GM19395 (cell line): ENCODE results near the gene IL17A.
"Not testable (repeated sequence)": the region's sequence is repeated elsewhere in the genome, so short reads cannot be mapped to it uniquely, and the experiment has no call there.

Experiments
- ATAC-seq: cut with Tn5 transposase; IDR thresholded peaks from one replicate; pipeline ENCODE4 v1.9.1; 2021; ENCODE audit warnings: mild to moderate bottlenecking, moderate library complexity; ENCODE audit not compliant: unreplicated experiment

IL17A gene

DNA sequence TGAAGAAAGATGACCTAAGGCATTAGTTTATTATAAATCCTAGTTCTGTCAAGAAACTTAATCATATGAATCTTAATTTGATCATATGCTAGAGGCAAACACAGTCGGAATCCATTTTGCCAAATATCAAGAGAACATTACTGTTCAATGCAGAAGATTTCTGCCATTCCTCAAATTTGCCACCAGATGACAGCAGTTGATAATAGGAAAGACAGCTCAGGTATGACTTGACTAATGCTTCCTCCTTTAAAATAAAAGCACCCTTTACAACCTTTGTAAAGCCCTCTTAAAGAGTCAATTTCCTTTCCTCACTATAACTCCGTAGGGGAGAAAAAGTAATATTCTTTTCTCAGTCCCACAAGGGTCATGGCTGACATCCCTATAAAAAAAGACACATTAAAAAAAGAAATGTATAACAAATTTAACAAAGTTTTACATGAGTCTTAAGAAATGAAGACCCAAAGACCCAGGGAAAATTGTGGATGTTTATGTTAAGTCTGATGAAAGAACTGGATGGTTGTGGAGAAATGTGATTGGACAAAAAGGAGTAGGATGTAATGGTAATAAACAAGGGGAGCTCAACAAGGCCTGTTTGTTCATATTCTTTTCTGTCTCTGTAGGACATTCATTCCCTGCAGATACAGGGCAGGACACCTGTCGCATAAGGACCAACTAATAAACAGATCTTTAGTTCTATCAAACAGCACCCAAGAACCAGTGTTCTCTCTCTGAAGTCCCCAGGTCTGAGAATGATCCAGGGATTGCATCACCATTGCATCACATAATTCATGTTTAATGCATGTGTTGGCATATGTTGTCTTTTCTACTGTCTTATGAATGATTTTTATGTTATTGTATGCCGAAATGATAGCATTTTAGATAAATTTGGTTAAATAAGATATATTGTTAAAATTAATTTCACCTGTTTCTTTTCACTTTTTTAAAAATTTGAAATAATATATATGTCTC is 23.0 kb upstream of the IL17A start:
- peak; percentile 74 for ATAC-seq

DNA sequence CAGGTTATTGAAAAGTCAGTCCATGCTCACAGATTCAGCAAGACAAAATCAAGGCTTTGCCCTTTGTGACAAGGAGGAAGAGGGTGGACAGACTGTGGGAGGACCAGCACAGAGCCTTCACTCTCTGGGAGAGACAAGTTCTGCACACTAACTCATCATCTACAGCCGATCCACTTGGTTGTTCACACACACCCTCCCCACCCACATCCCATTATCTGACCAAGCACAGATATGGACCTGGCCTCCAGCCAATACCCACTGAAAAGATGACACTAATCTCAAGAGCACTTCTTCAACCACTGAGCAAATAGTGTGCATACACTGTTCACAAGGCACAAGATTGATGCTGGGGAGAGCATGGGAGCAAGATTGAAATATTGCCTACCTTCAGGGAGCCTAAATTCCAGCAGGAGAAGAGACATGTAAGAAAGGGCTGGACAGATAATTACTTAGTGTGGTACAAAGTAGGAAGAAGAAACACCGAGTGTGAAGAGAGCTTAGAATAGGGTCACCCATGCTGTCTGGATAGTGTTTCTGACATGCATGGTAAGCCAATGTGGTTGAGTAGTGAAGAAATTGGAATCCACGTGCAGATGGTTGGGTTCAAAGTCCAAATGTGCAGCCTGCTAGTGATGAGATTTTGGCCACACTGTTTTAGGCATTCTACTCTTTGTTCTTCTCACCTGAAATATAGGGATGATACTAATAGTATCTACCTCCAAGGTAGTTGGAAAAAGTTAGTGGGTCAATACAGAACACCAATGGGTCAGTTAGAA is 21.7 kb upstream of the IL17A start:
- no peak for ATAC-seq

DNA sequence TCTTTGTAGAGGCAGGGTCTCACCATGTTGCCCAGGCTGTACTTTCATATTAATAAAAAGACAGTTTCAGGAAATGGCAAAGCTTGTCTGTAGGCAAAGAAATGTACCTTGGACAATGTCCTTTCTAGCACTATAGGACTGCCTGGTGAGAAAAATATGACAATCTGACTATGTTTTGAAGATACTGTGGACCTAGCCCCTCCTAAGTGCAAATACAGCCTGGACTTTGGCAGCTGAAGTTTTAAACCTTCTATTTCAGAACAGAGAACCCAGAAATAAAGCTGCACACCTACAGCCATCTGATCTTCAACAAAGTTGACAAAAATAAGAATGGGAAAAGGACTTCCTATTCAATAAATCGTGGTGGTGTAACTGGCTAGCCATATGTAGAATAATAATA is 18.9 kb upstream of the IL17A start:
- no peak for ATAC-seq

DNA sequence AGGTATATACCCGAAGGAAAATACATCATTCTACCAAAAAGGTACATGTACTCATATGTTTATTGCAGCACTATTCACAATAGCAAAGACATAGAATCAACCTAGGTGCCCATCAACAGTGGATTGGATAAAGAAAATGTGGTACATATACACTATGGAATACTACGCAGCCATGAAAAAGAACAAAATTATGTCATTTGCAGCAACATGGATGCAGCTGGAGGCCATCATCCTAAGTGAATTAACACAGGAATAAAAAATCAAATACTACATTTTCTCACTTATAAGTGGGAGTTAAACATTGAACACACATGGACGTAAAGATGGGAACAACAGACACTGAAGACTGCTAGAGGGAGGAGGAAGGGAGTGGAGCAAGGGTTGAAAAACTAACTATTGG is 17.8 kb upstream of the IL17A start:
- ATAC-seq: not testable (repeated sequence)

DNA sequence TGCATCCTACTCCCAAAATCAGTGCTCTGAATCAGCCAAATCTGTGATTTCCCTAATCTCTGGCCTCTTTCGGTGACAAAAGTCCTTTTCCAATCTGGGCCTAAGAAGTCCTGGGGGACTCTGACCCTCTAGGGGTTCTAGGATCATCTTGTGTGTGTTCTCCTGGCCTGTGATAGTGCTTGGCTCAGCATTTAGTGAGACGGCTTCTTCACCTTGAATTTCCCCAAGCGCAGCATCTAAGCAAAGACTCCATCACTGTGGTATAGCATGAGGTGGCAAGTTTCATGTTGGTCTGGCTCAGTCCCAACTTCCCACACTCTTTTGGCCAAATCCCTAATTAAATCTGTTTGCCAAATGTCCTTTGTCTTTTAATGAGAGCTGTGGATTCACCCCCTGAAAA is 12.1 kb upstream of the IL17A start:
- no peak for ATAC-seq

DNA sequence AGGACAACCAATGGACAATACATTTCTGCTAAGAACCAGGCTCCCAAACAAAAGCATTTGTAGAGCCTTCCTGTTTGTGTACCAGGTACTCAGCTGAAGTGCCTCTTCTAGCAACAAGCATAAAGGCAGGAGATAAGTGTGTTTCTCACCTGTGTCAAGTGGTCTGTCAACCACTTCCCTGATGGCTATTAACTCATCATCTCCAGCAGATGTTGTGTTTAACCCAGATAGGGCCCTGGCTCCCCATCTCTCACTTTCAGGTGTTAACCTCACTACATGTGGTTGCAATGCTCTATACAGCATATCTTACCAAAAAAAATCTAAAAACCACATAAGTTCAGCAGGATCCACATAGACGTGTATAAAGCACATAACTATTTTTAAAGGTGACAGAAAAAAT is 9.6 kb upstream of the IL17A start:
- ATAC-seq: peak; percentile 77

DNA sequence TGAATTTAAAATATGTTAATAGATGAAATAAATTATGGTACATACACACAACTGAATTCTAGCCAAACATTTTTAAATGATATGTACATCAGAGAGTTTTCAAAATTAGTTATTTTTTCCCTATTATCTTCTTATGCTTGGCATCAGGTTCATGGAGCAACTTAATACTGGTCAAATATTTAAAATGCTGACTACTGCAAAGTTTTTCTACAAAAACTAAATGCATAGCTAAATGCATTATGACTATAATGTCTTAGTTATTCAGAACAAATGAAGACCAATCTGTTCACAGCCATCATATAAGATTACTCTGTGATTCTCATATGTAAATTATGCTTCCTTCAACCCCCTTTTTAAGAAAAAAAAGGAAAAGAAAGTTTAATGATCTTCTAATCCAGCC is 8.2 kb upstream of the IL17A start:
- no peak for ATAC-seq

DNA sequence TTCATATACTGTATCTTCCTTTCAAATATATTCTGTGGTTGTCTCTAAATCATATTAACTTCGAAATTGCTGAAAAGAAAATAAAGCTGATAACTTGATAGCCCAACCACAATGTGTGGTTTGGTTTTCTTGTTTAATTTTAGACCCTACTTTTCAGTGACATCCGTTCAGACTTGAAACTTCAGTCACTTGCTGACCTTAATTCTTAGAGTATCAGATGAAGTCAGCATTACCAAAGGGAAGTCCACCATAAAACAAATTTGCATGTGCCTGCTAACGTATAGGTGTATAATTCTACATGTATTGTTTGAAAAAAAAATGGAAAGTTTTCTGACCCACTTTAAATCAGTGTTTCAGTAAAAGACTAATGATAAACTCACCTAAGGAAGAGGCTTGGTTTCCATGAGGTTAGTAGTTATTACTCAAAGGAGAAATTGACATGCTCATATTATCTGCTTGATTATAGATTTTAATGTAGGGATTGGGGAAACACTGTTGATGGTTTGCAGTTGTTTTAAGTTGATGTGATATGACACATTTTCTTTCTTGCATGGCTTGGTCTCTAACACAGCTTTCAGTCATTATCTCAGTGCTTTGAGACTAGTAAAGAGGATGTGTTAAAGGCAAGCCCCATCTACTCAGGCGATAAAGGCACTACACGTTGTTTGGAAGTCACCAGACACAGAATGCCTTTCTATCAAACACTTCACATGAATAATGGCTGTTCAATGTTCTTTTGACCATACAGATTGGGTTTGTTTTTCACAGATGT is 5.2 kb upstream of the IL17A start:
- ATAC-seq: peak; percentile 83

DNA sequence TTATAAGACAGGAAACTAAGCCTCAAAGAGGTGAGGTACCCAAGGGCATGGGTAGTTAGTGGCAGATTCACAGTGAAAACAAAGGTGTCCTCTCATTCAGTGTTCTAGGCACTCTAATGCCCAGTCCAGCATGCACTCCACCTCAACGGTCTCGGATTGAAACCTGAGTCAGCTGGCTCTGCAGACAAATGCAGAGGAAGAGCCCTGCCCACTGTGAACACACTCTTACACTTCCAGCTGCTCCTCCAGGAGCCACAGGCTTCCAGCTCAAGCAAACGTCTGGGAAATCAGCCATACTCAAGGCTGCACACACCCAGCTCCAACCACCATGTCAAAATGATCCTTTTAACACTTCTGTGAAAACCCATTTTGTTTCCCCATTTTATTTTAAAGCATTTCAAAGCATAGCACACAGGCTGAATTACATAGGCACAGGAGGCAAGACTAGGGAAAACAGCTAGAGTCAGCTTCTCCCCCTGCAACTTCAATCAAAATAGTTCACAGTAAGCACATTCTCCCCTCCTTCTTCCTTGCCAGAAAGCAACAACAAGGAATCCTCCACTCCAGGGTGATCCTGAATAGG is 3.0 kb upstream of the IL17A start:
- ATAC-seq: no peak

DNA sequence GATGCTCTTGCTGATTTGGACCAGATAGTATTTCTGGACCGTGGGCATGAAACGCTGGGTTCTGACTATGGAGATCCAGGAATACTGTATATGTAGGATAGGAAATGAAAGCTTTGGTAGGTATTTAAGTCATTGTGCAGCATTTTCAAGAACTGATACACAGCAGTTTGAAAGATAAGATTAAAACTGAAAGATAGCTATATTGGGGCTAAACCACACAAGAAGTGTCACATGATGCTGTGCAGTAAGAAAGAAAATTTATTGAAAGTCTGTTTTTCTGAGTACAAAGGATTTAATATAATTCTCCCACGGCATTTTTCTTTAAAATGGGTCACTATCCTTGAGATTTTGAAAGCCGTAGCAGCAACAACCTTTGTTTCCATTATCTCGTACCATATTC is 305 bp downstream of the IL17A start:
- ATAC-seq: peak; percentile 81

DNA sequence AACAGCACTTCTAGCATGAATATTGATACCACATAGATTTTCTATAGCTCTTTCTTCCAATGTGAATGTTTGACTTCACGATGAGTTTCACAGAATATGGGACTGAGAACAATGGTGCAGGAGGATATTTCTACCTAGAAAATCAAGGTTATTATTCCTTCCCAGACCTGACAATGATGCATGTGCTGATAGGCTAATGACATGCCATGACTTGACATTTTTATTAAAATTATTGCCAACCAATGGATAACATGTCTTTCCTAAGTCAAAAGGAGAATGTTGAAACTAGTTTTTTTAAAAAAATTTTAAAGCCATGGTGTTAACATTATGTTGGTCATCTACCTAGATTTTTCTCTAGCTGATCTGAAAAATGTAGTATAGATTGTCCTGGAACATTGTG is 923 bp downstream of the IL17A start:
- no peak for ATAC-seq

DNA sequence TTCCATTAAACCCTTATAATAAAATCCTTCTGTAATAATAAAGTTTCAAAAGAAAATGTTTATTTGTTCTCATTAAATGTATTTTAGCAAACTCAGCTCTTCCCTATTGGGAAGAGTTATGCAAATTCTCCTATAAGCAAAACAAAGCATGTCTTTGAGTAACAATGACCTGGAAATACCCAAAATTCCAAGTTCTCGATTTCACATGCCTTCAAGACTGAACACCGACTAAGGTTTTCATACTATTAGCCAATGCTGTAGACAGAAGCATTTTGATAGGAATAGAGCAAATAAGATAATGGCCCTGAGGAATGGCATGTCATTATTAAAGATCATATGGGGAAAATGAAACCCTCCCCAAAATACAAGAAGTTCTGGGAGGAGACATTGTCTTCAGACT is 3.8 kb downstream of the IL17A start:
- no peak for ATAC-seq

DNA sequence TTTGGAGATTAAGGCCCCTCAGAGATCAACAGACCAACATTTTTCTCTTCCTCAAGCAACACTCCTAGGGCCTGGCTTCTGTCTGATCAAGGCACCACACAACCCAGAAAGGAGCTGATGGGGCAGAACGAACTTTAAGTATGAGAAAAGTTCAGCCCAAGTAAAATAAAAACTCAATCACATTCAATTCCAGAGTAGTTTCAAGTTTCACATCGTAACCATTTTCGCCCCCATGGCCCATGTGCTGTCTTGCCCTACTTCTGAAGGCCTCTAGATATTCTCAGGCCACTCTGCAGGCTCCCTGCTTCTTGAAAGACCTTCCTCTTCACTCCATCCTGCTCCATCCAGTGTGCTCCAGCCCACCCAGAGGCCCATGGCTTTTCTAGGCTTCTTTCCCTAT is 4.2 kb downstream of the IL17A start:
- no peak for ATAC-seq

DNA sequence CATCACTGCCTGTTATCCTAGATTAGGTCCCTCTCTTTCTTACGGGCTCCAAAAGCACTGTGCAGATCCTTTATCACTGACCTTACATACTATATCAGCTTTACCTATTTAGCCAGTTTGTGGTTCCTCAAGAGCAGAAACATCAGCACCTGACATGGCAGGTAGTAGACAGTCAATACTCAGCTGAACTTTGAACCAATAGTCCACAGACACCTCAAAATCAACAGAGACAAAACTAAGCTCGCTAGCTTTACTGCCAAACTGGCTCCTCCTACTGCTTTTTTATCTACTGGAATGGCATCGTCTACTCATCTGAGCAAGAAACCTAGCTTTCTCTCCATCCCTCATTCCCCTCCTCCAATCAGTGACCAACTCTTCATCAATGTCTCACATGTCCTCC is 5.6 kb downstream of the IL17A start:
- ATAC-seq: no peak

DNA sequence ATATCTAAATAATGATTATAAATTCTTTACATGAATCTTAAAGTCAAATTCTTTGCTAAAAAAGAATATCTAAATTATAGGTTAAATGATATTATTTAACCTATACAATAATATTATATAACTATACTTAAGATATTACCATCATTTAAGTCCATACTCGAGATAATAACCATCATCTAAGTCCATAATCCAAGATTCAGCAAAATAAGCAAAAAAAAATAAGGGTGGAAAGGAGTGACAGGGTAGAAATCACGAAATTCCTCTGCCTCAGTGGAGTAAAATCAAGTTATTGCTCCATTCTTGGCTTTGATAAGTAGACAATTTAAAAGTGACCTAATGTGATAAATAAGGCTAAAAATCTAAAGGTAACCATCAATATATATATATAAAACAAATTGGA is 9.7 kb downstream of the IL17A start:
- no peak for ATAC-seq

DNA sequence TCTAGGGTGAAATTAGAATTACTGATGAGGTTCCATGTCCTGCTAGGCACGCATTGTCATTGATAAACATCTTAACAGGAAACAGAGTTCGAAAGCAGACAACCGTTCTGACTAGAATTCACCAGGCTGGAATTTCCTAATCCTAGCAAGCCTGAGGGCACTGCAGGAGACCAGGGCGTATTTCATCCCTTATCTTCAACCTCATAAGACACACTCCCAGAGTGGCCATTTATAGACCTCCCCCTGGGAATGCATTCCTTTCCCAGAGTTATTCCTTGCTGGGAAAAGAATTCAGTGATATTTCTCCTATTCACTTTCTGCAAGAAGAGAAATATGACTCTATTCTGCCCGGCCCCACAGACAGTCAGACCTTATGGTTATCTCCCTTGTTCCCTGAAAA is 13.9 kb downstream of the IL17A start:
- ATAC-seq: not testable (repeated sequence)

DNA sequence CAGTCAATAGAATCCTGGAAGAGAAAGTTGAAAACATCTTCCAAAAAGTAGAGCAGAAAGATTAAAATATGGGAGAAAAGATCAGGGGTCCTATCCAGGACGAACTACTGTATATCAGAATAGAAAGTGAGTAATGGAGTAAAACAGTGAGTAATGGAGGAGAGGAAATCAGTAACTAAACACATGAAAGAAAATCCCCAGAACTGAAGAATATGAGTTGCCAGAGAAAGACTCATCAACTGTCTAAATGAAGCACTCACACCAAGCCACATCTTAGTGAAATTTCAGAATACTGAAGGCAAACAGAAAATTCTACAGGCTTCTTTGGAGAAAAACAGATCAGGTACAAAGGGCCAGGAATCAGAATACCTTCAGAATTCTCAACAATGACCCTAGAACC is 14.9 kb downstream of the IL17A start:
- no peak for ATAC-seq

DNA sequence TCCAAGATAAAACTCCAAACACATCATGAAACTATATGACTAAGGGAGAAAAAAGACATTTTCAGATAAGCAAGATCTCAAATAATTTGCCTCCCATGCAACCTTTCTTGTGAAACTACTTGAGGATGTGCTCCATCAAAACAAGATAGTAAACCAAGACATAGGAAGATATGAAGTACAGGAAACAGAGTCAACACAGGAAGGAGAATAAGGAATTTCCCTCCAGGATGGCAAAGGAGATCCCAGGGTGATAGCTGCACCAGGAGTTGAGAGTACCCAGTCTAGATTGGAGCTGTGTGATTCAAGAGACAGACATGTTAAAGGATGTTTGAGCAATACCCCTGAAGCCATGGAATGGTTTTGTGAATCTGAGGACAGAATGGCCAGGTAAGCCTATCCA is 15.3 kb downstream of the IL17A start:
- no peak for ATAC-seq

DNA sequence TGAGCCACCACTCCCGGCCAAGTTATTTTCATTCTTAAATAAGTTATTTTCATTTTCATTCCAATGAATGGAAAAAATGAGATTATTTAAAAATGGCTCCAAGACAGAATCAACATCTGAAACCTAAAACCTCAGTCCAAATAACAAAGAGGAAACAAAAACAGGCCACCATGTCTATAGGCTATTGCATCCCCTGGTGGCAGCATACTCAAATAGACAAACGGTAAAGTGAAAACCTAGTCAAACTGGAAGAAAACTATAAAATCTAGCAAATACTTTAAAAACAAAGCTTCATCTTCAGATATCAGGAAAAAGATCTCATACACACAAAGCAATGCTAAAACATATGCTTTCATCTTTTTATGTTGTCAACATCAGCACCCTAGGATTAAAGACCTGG is 20.9 kb downstream of the IL17A start:
- ATAC-seq: no peak

DNA sequence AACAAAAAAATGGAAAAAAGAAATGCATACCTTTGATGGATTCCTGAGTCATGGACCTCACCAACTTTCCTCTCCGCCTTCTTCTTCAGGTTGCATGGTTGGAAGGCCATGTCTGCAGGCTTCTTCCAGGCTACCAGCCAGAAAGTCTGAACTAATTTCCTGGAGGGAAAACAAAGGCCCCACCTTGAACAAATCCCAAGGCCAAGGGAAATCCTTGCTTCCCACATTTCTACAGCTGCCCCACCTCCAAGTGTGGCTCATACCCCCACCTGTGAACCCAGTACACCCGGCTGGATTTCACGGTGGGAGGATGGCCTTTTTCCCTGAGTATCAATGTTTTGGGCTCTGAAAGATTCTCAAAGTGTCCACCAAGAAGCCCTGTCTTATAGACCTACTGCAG is 22.4 kb downstream of the IL17A start:
- ATAC-seq: no peak

DNA sequence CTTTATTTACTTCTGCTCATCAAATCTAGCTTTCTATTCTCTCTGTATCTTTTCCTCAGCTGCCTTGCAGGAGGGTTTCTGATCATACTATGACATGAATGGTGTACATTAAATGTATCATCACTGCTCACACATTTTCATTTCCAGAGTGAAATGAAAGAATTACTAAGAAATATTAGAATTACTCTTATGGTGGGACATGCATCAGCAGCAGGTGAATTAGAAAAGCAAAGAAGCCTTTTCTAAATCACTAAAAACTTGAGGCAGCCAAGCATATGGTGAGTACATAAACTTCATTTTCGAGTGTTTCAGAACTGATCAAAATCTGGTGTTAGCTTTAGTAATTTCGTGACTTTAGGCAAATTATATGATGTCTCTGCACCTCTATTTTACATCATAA is 23.6 kb downstream of the IL17A start:
- ATAC-seq: peak; percentile 50
